NT2/D1 (cell line): ENCODE results near the gene MRPS22.

Experiments
- YY1 ChIP-seq: IDR thresholded peaks from 2 replicates; pipeline ENCODE4 v1.6.1; 2011; ENCODE audit not compliant: insufficient read length, insufficient read depth
- ZNF274 ChIP-seq: IDR thresholded peaks from 2 replicates; pipeline ENCODE4 v1.6.1; 2011; ENCODE audit warnings: mild to moderate bottlenecking, low read depth, low read length

DNA sequence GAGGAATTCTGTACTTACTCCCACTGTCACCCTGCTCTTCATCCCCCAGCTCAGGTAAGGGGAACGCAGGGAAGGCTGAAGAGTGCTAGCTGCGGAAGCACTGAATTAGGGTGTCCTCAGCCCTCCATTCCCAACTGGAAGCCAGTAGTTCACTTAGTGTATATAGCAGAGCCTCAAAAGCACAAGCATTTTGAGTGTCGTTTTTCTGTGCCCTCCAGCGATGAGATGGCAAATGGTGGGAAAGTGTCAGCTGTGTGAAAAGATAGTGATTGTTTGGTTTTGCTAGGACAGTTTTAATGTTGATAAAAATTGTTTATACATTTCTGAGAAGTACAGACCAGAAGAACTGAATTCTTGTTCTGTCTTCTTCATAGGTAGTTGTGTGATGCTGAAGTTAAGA is 10.8 kb downstream of the MRPS22 start:
- TF ChIP-seq ZNF274 (no peak), YY1 (no peak)
